ENCODE results near the gene SLC25A23.

Gene SLC25A23

DNA sequence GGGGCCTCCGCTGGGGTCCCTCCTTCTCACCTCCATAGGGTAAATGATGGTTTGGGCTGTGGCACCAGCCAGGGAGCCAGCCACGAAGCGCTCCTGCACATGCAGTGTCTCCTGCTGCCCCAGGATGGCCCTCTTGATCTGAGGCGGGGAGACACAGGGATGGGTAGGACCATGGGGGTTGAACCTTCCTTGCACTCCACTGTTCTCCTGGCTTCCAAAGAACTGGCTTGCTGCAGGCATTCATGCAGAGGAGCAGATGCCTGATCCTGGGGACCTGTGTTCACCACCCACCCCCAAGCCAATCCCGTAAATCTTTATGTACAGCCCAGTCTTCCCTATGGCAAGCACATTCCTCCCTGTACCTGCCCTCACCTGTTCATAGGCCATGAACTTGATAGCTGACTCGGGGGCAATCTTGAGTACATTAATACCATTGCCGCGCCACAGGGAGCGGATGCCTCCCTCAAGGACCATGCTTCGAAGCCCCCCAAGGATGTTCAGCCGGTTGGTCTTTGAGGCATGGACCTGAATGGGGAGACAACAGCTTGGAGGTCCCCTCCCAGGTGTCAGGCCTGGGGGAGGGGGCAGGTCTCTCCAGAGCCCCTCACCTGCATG, 5.5 kb downstream of the SLC25A23 start:
- H2AFZ ChIP-seq (ENCODE audit: low read length): no peak overlapping the region
- no peaks in the 10 kb centered on the region for H4K20me1 ChIP-seq (ENCODE audit: insufficient read depth, low read length, poor library complexity, severe bottlenecking)
- H3K4me3 ChIP-seq (ENCODE audit: low read length, poor library complexity, severe bottlenecking): no peak overlapping the region
- H3K4me1 ChIP-seq (ENCODE audit: insufficient read depth, low read length, poor library complexity, severe bottlenecking): peaks cover 11% of the 10 kb centered on the region
- H3K4me2 ChIP-seq (ENCODE audit: low read depth, low read length, poor library complexity, severe bottlenecking): no peak overlapping the region
- H3K9ac ChIP-seq (ENCODE audit: low read depth, low read length, poor library complexity, severe bottlenecking): no peak overlapping the region
- H3K79me2 ChIP-seq (ENCODE audit: insufficient read depth, low read length): peaks cover 3% of the 10 kb centered on the region; the same call in 1 of the 2 replicates
- H3F3A ChIP-seq (ENCODE audit: low read depth): no peaks in the 10 kb centered on the region
- TF ChIP-seq, protein P1, sequence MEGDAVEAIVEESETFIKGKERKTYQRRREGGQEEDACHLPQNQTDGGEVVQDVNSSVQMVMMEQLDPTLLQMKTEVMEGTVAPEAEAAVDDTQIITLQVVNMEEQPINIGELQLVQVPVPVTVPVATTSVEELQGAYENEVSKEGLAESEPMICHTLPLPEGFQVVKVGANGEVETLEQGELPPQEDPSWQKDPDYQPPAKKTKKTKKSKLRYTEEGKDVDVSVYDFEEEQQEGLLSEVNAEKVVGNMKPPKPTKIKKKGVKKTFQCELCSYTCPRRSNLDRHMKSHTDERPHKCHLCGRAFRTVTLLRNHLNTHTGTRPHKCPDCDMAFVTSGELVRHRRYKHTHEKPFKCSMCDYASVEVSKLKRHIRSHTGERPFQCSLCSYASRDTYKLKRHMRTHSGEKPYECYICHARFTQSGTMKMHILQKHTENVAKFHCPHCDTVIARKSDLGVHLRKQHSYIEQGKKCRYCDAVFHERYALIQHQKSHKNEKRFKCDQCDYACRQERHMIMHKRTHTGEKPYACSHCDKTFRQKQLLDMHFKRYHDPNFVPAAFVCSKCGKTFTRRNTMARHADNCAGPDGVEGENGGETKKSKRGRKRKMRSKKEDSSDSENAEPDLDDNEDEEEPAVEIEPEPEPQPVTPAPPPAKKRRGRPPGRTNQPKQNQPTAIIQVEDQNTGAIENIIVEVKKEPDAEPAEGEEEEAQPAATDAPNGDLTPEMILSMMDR (conservative IDR thresholded peaks at IDR 0.05; ENCODE audit: low read length): no peak
- TF ChIP-seq EZH2phosphoT487 (IDR thresholded peaks at IDR 0.05; ENCODE audit: borderline replicate concordance): no peak
- H3K9me2 ChIP-seq (replicated peaks; ENCODE audit: low read depth, low read length): no peaks in the 10 kb centered on the region
- no peaks in the 10 kb centered on the region for H3K9me3 ChIP-seq (ENCODE audit: insufficient read depth, low read depth, low read length)
- peaks cover 3% of the 10 kb centered on the region; the same call in 1 of the 2 replicates for H3K36me3 ChIP-seq (ENCODE audit: insufficient read depth, low read length)
- no peaks in the 10 kb centered on the region for H3K27me3 ChIP-seq (ENCODE audit: insufficient read depth, low read length, poor library complexity, severe bottlenecking)

DNA sequence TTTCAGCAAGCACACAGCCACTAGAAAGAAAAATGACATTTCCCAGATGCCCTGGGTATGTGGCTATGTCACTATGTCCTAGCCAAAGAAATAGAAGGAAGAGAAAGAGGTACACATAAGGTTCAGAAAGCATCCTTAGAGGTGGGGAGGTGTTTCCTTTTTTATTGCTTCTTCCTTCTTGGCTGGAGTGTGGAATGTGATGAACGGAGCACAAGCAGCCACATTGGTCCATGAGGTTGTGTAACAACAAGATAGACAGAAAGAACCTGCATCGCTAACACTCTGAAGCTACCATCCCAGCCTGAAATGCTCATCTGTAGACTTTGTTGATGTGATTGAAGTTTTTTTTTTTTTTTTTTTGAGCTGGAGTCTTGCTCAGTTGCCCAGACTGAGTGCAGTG, 6.7 kb downstream of the SLC25A23 start:
- no peaks in the 10 kb centered on the region for H4K20me1 ChIP-seq (ENCODE audit: insufficient read depth, low read length, poor library complexity, severe bottlenecking)
- no peaks in the 10 kb centered on the region for H3K9me3 ChIP-seq (ENCODE audit: insufficient read depth, low read depth, low read length)
- no peak overlapping the region for H3K4me2 ChIP-seq (ENCODE audit: low read depth, low read length, poor library complexity, severe bottlenecking)
- no peaks in the 10 kb centered on the region for H3K4me1 ChIP-seq (ENCODE audit: insufficient read depth, low read length, poor library complexity, severe bottlenecking)
- peaks cover 3% of the 10 kb centered on the region; the same call in 1 of the 2 replicates for H3K36me3 ChIP-seq (ENCODE audit: insufficient read depth, low read length)
- no peak overlapping the region for H2AFZ ChIP-seq (ENCODE audit: low read length)
- H3K27me3 ChIP-seq (ENCODE audit: insufficient read depth, low read length, poor library complexity, severe bottlenecking): no peaks in the 10 kb centered on the region
- H3K79me2 ChIP-seq (ENCODE audit: insufficient read depth, low read length): no peaks in the 10 kb centered on the region
- H3F3A ChIP-seq (ENCODE audit: low read depth): no peaks in the 10 kb centered on the region
- no peak overlapping the region for H3K9ac ChIP-seq (ENCODE audit: low read depth, low read length, poor library complexity, severe bottlenecking)
- no peaks in the 10 kb centered on the region for H3K9me2 ChIP-seq (replicated peaks; ENCODE audit: low read depth, low read length)
- TF ChIP-seq, protein P1 (conservative IDR thresholded peaks at IDR 0.05; ENCODE audit: low read length): no peak
- no peak overlapping the region for H3K4me3 ChIP-seq (ENCODE audit: low read length, poor library complexity, severe bottlenecking)

DNA sequence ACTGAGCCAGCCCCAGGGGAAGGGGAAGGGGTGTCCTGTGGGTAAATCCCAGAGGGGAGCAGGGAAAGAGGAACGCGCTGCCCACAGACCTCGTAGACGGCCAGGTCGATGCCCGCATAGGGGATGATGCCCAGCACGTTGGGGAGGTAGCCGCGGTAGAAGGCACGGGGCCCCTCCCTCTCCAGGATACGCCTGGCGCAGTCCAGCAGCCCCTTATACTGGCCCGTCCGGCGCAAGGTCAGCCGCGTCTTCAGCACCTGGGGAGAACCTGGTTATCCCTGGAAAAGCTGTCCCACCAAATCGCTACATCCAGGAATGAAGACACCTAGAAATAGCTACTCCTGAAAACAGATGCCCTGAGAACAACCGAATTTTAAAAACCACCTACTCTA, 7.4 kb downstream of the SLC25A23 start:
- Histone ChIP-seq H2AFZ (ENCODE audit: low read length) (no peak overlapping the region), H3F3A (ENCODE audit: low read depth) (no peaks in the 10 kb centered on the region), H3K9me2 (replicated peaks; ENCODE audit: low read depth, low read length) (no peaks in the 10 kb centered on the region), H4K20me1 (ENCODE audit: insufficient read depth, low read length, poor library complexity, severe bottlenecking) (no peaks in the 10 kb centered on the region), H3K27me3 (ENCODE audit: insufficient read depth, low read length, poor library complexity, severe bottlenecking) (no peaks in the 10 kb centered on the region), H3K36me3 (ENCODE audit: insufficient read depth, low read length) (peaks cover 3% of the 10 kb centered on the region; the same call in 1 of the 2 replicates), H3K4me3 (ENCODE audit: low read length, poor library complexity, severe bottlenecking) (no peak overlapping the region), H3K9me3 (ENCODE audit: insufficient read depth, low read depth, low read length) (no peaks in the 10 kb centered on the region), H3K9ac (ENCODE audit: low read depth, low read length, poor library complexity, severe bottlenecking) (no peak overlapping the region), H3K79me2 (ENCODE audit: insufficient read depth, low read length) (no peaks in the 10 kb centered on the region), H3K4me2 (ENCODE audit: low read depth, low read length, poor library complexity, severe bottlenecking) (no peak overlapping the region), H3K4me1 (ENCODE audit: insufficient read depth, low read length, poor library complexity, severe bottlenecking) (no peaks in the 10 kb centered on the region)
- TF ChIP-seq EZH2phosphoT487 (IDR thresholded peaks at IDR 0.05; ENCODE audit: borderline replicate concordance): no peak
- TF ChIP-seq, protein P1 (conservative IDR thresholded peaks at IDR 0.05; ENCODE audit: low read length): no peak
